Measurements from ENCODE around the gene WDR89. TPM values are rescaled to one million over a fixed set of nuclear protein-coding genes. Genes with fewer than 3 reads are reported as not detected.

The WDR89 gene
- total and polyA plus RNA-seq, 2 experiments from 2014 or later, result 21.5 to 31.8 TPM

DNA sequence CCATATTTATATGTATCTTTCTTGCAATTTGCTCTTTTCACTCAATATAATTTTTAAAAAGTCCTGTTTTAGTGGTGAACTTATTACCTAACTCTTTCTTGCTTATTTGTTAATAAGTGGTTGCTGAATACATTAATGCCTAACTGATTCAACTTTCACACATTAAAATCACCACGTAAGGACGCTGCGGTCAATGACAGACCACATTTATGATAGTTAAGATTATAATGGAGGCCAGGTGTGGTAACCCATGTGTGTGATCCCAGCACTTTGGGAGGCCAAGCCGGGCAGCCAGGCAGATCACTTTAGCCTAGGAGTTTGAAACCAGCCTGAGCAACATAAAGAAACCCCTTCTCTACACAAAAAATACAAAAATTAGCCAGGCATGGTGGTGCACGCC, 37.0 kb downstream of the WDR89 start:
- ATAC-seq, result no peak

DNA sequence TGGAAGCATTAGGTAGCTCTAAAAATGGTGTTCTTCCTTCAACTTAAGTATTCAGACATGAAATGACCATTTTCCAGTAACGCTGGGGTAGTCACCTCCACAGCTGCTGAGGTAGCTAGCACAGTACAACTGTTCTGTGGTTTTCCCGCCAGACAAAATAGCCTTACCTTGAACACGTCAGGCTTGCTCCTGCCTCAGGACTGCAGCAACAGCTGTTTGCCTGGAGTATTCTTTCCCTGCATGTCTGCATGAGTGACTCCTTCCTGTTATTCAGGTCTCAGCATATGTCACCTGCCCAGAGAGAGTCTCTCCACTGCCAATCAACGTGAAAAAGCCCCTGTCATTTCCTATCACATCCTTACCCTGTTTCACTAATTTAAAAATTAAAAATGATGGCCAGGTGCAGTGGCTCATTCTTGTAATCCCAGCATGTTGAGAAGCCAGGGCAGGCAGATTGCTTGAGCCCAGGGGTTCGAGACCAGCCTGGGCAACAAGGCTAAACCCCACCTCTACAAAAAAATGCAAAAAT, 37.9 kb downstream of the WDR89 start:
- Mint-ChIP-seq H3K36me3 (ENCODE audit: low read depth) (peaks cover 40% of the 10 kb centered on the region), H3K4me1 (no peaks in the 10 kb centered on the region), H3K9me3 (no peaks in the 10 kb centered on the region), H3K27ac (no peak overlapping the region), H3K4me3 (no peak overlapping the region), H3K27me3 (ENCODE audit: insufficient read depth, low read depth, poor library complexity) (peaks cover under 1% of the 10 kb centered on the region)
- Histone ChIP-seq H3K4me1 (ENCODE audit: insufficient read depth) (no peaks in the 10 kb centered on the region), H3K27me3 (ENCODE audit: insufficient read depth) (no peaks in the 10 kb centered on the region), H3K79me2 (replicated peaks; ENCODE audit: insufficient read depth) (peaks cover 38% of the 10 kb centered on the region), H3F3A (replicated peaks; ENCODE audit: low read depth) (no peaks in the 10 kb centered on the region), H4K20me1 (replicated peaks; ENCODE audit: insufficient read depth) (peaks cover 16% of the 10 kb centered on the region), H3K36me3 (ENCODE audit: insufficient read depth) (peaks cover 8% of the 10 kb centered on the region), H3K27ac (ENCODE audit: low read depth) (peak overlapping the region; percentile 59; the same call in 1 of the 2 replicates), H3K4me2 (no peak overlapping the region), H3K4me3 (no peak overlapping the region), H3K9me2 (ENCODE audit: insufficient read depth) (no peaks in the 10 kb centered on the region), H2AFZ (no peak overlapping the region)
- DNase-seq (ENCODE audit: low spot score), result no peak
- ATAC-seq, result no peak
- TF ChIP-seq EZH2 (IDR thresholded peaks at IDR 0.05; ENCODE audit: low read depth, unreplicated experiment), result no peak
- no peak for TF ChIP-seq CREB1 (CRISPR knock-in tag; IDR thresholded peaks at IDR 0.05; ENCODE audit: low read depth)
- TF ChIP-seq NANOG (IDR thresholded peaks at IDR 0.05; ENCODE audit: borderline replicate concordance), result no peak
- TF ChIP-seq JUNB (IDR thresholded peaks at IDR 0.05; ENCODE audit: unreplicated experiment), result no peak
- TF ChIP-seq, protein P1, sequence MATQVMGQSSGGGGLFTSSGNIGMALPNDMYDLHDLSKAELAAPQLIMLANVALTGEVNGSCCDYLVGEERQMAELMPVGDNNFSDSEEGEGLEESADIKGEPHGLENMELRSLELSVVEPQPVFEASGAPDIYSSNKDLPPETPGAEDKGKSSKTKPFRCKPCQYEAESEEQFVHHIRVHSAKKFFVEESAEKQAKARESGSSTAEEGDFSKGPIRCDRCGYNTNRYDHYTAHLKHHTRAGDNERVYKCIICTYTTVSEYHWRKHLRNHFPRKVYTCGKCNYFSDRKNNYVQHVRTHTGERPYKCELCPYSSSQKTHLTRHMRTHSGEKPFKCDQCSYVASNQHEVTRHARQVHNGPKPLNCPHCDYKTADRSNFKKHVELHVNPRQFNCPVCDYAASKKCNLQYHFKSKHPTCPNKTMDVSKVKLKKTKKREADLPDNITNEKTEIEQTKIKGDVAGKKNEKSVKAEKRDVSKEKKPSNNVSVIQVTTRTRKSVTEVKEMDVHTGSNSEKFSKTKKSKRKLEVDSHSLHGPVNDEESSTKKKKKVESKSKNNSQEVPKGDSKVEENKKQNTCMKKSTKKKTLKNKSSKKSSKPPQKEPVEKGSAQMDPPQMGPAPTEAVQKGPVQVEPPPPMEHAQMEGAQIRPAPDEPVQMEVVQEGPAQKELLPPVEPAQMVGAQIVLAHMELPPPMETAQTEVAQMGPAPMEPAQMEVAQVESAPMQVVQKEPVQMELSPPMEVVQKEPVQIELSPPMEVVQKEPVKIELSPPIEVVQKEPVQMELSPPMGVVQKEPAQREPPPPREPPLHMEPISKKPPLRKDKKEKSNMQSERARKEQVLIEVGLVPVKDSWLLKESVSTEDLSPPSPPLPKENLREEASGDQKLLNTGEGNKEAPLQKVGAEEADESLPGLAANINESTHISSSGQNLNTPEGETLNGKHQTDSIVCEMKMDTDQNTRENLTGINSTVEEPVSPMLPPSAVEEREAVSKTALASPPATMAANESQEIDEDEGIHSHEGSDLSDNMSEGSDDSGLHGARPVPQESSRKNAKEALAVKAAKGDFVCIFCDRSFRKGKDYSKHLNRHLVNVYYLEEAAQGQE (IDR thresholded peaks at IDR 0.05; ENCODE audit: unreplicated experiment), result no peak
- no peak for TF ChIP-seq EZH2phosphoT487 (IDR thresholded peaks at IDR 0.05; ENCODE audit: unreplicated experiment)
- TF ChIP-seq, protein P2, sequence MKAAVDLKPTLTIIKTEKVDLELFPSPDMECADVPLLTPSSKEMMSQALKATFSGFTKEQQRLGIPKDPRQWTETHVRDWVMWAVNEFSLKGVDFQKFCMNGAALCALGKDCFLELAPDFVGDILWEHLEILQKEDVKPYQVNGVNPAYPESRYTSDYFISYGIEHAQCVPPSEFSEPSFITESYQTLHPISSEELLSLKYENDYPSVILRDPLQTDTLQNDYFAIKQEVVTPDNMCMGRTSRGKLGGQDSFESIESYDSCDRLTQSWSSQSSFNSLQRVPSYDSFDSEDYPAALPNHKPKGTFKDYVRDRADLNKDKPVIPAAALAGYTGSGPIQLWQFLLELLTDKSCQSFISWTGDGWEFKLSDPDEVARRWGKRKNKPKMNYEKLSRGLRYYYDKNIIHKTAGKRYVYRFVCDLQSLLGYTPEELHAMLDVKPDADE (IDR thresholded peaks at IDR 0.05), result no peak
- TF ChIP-seq POLR2AphosphoS5 (IDR thresholded peaks at IDR 0.05; ENCODE audit: low read depth), result no peak

More for the DNA sequence above, 37.0 kb downstream of the WDR89 start:
- peaks cover 45% of the 10 kb centered on the region for H3K79me2 ChIP-seq (replicated peaks; ENCODE audit: insufficient read depth)
- no peaks in the 10 kb centered on the region for H3K9me3 Mint-ChIP-seq
- no peak overlapping the region for H3K27ac ChIP-seq (ENCODE audit: low read depth)
- no peak overlapping the region for H3K4me3 ChIP-seq
- no peak overlapping the region for H3K27ac Mint-ChIP-seq
- peaks cover 13% of the 10 kb centered on the region for H4K20me1 ChIP-seq (replicated peaks; ENCODE audit: insufficient read depth)
- H3K9me2 ChIP-seq (ENCODE audit: insufficient read depth), result no peaks in the 10 kb centered on the region
- H3K36me3 ChIP-seq (ENCODE audit: insufficient read depth), result no peaks in the 10 kb centered on the region; the same call in 1 of the 2 replicates
- DNase-seq (ENCODE audit: low spot score), result no peak
- H3K27me3 Mint-ChIP-seq (ENCODE audit: insufficient read depth, low read depth, poor library complexity), result peaks cover 2% of the 10 kb centered on the region
- H3K4me1 ChIP-seq (ENCODE audit: insufficient read depth), result no peaks in the 10 kb centered on the region
- no peaks in the 10 kb centered on the region for H3F3A ChIP-seq (replicated peaks; ENCODE audit: low read depth)
- no peak overlapping the region for H3K4me3 Mint-ChIP-seq
- H3K27me3 ChIP-seq (ENCODE audit: insufficient read depth), result no peaks in the 10 kb centered on the region
- H3K4me1 Mint-ChIP-seq, result no peaks in the 10 kb centered on the region
- no peak overlapping the region for H3K4me2 ChIP-seq
- TF ChIP-seq ZNF114 (CRISPR knock-in tag; IDR thresholded peaks at IDR 0.05), result no peak
- TF ChIP-seq POLR2AphosphoS5 (IDR thresholded peaks at IDR 0.05; ENCODE audit: low read depth), result no peak
- H3K36me3 Mint-ChIP-seq (ENCODE audit: low read depth), result peaks cover 33% of the 10 kb centered on the region
- H2AFZ ChIP-seq, result no peak overlapping the region

Measured in GM23338 (cell line).